Omental fat pad (tissue), 4 donors: ENCODE measurements around the gene PCNA. TPM values are rescaled to one million over a fixed set of nuclear protein-coding genes. Genes with fewer than 3 reads are reported as not detected.

ENCODE experiments used
- ATAC-seq: fragments of 150-250 bp; one replicate; pipeline ENCODE4 v1.9.1; 2016; ENCODE audit warnings: mild to moderate bottlenecking, moderate library complexity; ENCODE audit not compliant: low FRiP score
- DNase-seq: peaks from one replicate; pipeline ENCODE4 v3.0.0-alpha.2; 2019; ENCODE audit warnings: low spot score
- total RNA-seq, 4 donors: library from RNA; depleted of rRNA; stranded (reverse); fragments of >200 nt; gene quantifications; one replicate each; pipeline ENCODE4 v1.1.0, GENCODE V29; 2016
- TF ChIP-seq, protein P1 (sequence below), 3 donors: fragments of 450-650 bp; IDR thresholded peaks; one replicate each; pipeline ENCODE4 v1.5.1; 2016 to 2017; ENCODE audit warnings: antibody characterized with exemption in 3 of 3, mild to moderate bottlenecking in 3 of 3, moderate library complexity in 2 of 3

Gene PCNA
- total RNA-seq, 4 donors from 2014 or later, result 26.4 to 38.6 (median 30.9) TPM

DNA sequence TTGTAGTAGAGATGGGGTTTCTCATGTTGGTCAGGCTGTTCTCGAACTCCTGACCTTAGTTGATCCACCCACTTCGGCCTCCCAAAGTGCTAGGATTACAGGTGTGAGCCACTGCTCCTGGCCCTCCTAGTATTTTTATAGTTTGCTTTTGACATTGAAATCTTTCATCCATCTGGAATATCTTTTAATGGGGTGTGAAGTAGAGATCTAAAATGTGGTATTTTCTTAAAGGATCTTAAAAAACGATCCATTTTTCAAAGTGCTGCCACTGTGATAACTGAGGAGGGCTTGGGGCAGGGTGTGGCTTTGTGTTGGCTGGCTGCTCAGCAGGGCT lies 30.1 kb upstream of the PCNA start:
- TF ChIP-seq, protein P1, sequence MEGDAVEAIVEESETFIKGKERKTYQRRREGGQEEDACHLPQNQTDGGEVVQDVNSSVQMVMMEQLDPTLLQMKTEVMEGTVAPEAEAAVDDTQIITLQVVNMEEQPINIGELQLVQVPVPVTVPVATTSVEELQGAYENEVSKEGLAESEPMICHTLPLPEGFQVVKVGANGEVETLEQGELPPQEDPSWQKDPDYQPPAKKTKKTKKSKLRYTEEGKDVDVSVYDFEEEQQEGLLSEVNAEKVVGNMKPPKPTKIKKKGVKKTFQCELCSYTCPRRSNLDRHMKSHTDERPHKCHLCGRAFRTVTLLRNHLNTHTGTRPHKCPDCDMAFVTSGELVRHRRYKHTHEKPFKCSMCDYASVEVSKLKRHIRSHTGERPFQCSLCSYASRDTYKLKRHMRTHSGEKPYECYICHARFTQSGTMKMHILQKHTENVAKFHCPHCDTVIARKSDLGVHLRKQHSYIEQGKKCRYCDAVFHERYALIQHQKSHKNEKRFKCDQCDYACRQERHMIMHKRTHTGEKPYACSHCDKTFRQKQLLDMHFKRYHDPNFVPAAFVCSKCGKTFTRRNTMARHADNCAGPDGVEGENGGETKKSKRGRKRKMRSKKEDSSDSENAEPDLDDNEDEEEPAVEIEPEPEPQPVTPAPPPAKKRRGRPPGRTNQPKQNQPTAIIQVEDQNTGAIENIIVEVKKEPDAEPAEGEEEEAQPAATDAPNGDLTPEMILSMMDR (IDR thresholded peaks at IDR 0.05), result no peak
- DNase-seq (no peak), ATAC-seq (no peak)

DNA sequence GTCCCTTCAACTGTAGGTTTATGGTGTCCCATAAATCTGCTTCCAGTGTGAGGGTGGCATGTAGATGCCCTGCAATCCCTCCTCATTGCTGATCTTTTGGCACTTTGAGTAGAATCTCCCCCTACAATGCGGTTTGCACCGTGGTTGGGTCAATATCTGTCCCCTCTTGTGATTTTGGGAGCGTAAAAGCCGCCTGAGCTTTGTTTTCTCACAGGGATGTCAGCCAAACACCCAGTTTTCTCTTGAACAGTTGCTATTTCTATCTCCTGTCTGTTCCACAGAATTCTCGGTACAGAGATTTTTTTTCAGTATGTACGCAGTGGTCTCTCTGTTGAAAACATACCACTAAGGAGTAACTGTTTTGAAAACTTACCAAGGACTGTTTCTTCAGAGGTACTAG lies 28.8 kb upstream of the PCNA start:
- TF ChIP-seq, protein P1 (IDR thresholded peaks at IDR 0.05), result no peak
- DNase-seq, result no peak
- ATAC-seq, result no peak

DNA sequence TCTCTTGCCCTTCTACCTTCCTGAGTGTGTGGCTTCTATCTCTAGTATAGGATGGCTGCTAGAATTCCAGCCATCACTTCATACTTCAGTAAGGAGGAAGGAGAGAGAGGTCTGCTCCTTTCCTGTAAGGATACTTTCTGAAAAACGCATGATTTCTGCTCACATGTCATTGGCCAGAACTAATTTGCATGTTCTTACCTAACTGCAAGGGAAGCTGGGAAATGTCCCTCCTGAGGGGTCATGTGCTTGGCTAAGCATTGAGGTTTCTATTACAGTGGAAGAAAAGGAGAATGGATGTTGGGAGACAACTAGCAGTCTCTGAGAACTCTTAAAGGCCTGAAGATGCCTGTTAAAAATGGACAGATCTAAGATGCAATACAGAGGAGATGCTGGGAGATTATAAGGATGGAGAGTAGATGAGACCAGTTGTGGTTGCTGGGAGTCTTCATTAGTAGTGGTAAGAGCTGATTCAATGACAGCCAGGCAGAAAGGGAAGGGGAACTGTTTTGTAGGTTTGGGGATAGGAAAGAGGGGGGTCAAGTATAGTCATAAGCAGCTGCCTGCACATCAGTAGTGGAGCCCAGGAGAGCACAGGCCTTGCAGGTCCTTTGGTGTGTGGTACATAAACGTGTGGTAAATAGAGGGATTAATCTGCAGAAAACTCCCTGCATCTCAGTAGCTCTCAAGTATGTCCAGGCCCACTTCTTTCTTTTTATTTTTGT lies 27.3 kb upstream of the PCNA start:
- ATAC-seq (no peak), DNase-seq (no peak)
- TF ChIP-seq, protein P1 (IDR thresholded peaks at IDR 0.05), result no peak

DNA sequence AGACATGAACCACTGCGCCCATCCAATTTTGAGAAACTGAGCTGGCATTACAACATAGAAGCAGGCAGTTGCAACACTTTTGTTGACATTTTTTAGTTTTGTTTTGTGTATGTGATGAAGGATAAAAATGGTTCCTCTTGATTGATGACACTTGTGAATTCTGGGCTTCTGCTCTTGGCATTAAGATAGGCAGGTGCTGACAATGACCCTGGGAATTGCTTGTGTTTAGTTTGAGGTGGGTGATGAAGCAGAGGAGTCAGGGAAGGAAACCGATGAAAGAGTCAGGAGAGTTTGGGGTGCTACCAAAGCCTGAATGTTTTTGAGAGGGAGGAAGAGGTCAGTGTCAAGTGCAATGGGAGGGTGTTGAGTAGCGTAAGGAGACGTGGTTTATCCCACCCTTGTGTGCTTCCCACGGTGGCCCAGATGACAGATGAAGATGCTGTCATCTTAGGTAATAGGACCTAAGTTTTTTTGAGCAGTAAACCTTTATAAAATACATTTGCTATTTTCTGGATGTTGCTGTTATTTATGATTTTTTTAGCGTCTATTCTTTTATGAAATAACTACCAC lies 26.4 kb upstream of the PCNA start:
- no peak for ATAC-seq
- no peak for DNase-seq
- TF ChIP-seq, protein P1 (IDR thresholded peaks at IDR 0.05), result no peak

DNA sequence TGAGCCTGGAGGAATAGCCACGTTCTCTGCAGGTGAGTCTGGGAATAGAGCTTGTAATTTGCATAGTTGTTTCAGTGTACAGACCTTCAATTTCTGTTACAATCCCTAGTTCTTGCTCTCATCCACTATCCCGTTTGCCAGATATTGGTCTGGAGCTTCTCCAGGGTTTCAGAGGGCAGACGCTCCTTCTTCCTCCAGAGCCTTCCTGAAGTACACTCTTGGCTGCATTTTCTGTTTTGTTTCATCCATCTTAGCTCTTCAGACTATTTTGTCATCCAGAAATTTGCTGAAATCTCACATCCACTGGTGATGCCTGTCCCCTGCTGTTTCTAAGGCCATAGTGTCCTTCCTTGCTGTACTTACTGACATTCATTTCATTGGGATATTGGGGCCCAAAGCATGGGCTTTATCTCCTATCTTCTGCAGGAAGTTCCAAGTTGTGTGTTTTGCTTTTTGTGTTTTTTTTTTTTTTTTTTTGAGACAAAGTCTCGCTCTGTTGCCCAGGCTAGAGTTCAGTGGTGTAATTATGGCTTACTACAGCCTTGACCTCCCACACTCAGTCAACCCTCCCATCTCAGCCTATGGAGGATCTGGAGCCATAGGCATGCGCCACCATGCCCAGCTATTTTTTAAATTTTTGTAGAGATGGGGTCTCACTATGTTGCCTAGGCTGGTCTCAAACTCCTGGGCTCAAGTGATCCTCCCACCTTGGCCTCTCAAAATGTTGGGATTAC lies 25.8 kb upstream of the PCNA start:
- ATAC-seq (no peak), DNase-seq (no peak)
- TF ChIP-seq, protein P1 (IDR thresholded peaks at IDR 0.05), result no peak

- TF ChIP-seq, protein P1 (IDR thresholded peaks at IDR 0.05), result no peak
- DNase-seq (no peak), ATAC-seq (no peak)
Observed at GRCh38 chr20:5143851-5144250, 24.1 kb upstream of the PCNA start.
